Mesenteric fat pad (tissue), 1 donor: ENCODE results near the gene DHX58. TPM values are rescaled to one million over a fixed set of nuclear protein-coding genes. Genes with fewer than 3 reads are reported as not detected.
"Not testable (repeated sequence)": the region's sequence is repeated elsewhere in the genome, so short reads cannot be mapped to it uniquely, and the experiment has no call there.

Source experiments
- DNase-seq: peaks from one replicate; pipeline ENCODE4 v3.0.0-alpha.2; 2020; ENCODE audit warnings: low spot score
- long read RNA-seq: library from polyadenylated mRNA; unstranded; transcript quantifications from one replicate; pipeline ENCODE4 v2.0.0, GENCODE V29; 2020
- total RNA-seq: library from RNA; stranded (reverse); fragmentation: NEBNext Ultra II Directional; extraction: Animal tissue kit (Norgen Biotek cat#: 25700); gene quantifications from one replicate; pipeline ENCODE4 v1.2.1, GENCODE V29; 2021
- donor health status: DM: yes; HTN: yes; CAD: no.

DHX58 gene
- 13.2 TPM for total RNA-seq
- long read RNA-seq, transcript DHX58-201 (14 exons, 2,617 nt) = major isoform, 10 of 25 reads
- long read RNA-seq, partial matches to known transcripts = 2 of 25 reads
- long read RNA-seq, other reads (novel, unspliced or antisense) = 13 of 25 reads

DNA sequence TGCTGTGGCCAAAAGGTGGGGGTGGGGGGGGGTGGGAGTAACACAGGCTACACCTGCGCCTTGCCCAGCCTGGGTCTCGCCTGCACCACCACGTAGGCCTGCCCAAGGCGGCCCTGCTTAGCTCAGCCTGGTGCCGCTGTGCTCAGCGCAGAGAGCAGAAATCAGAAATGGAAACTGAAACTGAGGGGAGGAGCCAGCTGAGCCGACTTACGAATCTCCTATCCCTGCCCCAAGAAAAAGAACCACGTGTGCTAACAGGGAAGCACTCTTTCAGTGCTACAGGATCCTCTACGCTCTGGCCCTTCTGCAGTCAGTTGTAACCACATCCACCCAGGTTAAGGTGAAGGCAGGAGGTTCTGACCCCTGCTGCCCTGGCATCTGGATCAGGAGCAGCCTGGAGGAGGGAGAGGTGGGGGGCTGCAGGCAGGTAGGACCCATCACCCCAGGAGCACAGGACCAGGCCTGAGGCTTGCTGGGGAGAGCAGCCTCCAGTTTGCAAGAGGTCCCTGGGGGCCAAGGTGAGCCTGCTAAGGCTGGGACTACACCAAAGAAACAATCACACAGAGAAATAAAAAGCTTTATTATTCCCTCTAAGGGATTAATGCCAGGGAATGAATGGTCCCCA is at the start of gene DHX58:
DHX58 (minus strand) TSS at position 163 of the 625 bp plus-strand sequence. CDS start 822 bp downstream, outside the sequence.
- no peak for DNase-seq

GRCh38 chr17:42160531-42160910 is 48.0 kb upstream of the DHX58 start:
- DNase-seq = no peak

GRCh38 chr17:42159796-42160530 is 47.4 kb upstream of the DHX58 start:
- DNase-seq = no peak

DNA sequence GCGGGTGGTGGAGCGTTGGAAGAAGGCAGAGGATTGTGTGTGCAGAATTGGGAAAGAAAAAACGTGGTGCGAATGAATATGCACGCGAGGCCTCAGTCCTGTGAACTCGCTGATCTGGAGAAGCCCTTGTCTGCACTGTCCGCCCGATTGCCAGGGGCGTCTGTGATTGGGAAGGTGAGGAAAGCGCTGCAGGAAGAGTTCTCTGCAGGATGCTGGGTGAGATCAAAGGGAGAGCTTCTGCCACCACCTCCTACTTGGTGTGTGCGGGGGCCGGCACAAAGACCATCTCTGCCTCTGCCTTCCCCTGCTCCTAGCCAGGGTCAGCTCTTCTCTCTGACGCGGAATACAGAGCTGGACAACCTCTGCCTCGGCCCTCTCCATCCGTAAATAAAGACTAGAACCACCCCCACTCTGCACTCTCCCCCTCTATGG is 43.1 kb upstream of the DHX58 start:
- DNase-seq = no peak

DNA sequence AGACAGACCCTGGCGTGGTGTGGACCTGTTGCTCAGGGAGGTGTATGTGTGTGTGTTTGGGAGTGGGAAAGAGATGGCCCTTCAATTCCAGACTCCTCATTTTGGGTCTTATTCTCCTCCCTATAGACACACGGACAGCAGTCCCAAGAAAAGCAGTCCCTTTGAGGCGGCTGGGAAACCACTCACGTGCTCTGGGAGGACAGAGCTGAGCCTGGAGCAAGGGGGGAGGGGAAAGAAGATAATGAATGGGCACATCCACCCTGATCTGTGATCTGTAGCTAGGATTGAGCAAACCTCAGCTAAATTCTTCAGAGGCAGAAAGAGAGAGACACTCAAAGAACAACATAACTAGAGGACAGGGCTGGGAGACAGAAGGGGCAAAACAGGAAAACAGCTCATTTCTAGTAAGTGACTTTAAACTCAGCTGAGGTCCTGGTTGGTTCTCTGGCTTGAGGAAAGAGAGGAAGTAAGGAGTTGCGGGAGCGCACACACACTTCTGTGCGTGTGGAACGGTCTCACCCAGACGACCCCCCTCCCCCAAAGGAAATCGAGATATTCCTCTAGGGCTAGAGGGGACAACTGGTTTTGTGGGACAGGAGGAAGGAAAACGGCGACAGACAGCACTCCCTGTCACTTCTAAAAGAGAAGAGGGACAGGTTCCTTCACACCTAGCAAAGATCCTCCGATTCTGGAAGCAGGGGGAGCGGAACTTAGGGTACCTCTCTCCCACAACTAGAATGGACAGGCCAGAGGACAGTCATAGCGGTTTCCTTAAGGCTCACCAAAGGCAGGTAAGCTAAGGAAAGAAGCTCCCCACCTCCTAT is 41.6 kb upstream of the DHX58 start:
- no peak for DNase-seq

GRCh38 chr17:42146911-42147607 is 34.5 kb upstream of the DHX58 start:
- DNase-seq = no peak

GRCh38 chr17:42143138-42143537 is 30.6 kb upstream of the DHX58 start:
- DNase-seq = not testable (repeated sequence)

- no peak for DNase-seq
Observed at GRCh38 chr17:42142371-42142896, 29.9 kb upstream of the DHX58 start.

GRCh38 chr17:42141382-42141781 is 28.9 kb upstream of the DHX58 start:
- no peak for DNase-seq

- not testable (repeated sequence) for DNase-seq
Observed at GRCh38 chr17:42140690-42141089, 28.2 kb upstream of the DHX58 start.

DNA sequence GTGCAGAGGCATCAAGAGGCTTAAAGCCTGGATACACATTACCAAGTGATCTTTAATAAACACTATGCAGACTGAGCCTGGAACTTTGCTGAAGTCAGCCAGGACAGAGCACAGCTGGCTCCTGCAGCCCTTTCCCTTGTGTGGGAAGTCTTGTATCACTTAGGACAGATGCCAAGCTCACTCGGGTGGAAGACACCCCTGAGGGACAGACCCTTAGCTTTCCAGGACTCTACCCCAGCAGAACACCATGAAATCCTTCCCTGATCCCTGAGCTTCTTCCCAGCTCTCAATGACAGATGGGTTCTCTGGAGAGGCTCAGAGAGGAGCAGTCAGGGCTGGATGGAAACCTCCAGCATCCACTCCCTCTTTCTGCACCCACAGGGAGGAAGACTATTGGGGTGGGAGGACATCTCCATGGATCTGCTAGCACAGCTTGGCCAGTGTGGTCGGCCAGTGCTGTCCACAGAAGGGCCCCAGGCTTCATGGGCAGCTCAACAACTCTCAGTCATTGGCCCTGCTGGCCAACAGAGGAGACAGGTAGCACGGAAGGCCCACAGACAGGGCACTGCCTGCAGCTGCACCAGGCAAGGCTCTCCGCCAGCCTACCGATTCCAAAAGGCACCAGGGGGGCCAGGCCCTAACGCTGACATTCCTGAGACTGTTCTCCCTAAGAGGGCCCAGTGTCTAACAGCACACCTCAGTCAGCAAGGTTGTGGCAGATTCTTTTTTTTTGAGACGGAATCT is 26.4 kb upstream of the DHX58 start:
- DNase-seq = no peak

- no peak for DNase-seq
Observed at GRCh38 chr17:42136654-42137051, 24.1 kb upstream of the DHX58 start.

GRCh38 chr17:42135664-42136653 is 23.4 kb upstream of the DHX58 start:
- DNase-seq = no peak

DNA sequence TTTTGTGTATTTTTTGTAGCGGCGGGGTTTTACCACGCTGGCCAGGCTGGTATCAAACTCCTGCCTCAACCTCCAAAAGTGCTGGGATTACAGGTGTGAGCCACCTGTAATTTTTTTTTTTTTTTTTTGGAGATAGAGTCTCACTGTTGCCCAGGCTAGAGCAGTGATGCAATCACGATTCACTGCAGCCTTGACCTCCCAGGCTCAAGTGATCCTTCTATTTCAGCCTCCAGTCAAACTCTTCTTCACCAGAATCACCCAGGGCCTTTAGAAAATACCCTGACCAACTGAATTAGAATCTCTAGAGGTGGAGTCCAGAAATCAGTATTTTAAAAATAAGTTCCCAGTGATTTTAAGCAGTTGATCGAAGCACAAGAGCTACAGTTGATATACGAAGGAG is 22.6 kb upstream of the DHX58 start:
- DNase-seq = no peak

GRCh38 chr17:42133461-42134041 is 21.0 kb upstream of the DHX58 start:
- DNase-seq = no peak

DNA sequence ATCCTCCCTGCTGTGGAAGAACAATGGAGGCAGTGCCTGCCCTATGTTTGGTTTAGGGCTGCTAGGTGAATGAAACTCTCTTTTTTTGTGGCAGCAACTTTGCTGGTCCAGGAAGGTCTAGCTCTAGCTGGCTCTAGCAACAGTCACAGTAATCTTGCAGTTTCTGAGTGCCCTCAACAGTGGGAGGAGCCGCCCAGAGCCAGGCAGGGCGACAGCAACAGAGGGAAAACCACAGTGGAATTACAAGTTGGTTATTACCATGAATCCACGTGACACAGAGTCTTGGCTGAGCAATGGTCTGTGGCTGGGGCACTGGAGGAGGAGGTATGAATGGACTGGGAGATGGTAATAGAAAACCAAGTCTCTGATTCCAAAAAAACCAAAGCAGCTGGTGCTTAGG is 20.4 kb upstream of the DHX58 start:
- no peak for DNase-seq

DNA sequence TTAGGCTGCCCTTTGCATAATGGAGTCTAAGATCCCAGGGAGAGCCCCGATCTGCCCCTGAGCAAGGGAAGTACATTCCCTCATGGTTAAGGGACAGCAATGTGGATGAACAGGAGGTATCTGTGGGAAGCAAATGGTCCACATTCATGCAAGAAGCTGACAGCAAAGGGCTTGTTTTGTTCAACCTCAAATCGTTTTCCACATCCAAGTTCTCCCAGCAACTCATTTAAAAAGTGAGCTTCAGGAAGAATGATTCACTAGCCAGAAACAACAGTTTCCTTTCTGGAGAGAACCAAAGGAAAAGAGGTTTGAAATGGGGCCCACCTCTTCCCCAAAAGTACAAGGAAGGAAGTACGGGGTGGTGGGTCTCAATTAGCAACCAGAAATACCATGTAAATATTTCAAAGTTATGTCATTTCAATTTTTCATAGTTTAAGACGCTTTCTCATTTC is 19.5 kb upstream of the DHX58 start:
- no peak for DNase-seq

DNA sequence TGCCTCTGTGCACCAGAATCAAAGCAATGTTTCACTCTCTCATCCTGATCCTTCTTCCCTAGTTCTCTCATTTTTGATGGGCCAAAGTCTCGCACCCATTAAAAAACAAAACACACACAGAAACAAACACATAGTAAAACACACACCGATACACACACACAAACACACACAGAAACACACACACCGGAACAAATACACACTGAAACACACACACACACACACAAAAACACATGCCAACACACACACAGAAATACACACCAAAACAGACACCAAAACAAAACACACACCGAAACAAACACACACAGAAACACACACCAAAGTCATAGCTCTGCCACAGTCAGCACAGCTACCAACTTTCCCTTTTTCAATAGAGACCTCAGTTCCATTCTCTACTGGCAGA is 18.7 kb upstream of the DHX58 start:
- DNase-seq = no peak
